NCI-H1436 treated with DMSO at 0.1 percent for 48 hours (cell line): Measurements from ENCODE around the gene TMC8.
A peak's percentile ranks its signal among the peaks of the same experiment; 100 is the strongest.
"Not testable (repeated sequence)": the region's sequence is repeated elsewhere in the genome, so short reads cannot be mapped to it uniquely, and the experiment has no call there.

Experiments used
- DNase-seq: peaks from one replicate; lab custom pipeline; 2025; lab: John Stamatoyannopoulos, UW

TMC8 gene

DNA sequence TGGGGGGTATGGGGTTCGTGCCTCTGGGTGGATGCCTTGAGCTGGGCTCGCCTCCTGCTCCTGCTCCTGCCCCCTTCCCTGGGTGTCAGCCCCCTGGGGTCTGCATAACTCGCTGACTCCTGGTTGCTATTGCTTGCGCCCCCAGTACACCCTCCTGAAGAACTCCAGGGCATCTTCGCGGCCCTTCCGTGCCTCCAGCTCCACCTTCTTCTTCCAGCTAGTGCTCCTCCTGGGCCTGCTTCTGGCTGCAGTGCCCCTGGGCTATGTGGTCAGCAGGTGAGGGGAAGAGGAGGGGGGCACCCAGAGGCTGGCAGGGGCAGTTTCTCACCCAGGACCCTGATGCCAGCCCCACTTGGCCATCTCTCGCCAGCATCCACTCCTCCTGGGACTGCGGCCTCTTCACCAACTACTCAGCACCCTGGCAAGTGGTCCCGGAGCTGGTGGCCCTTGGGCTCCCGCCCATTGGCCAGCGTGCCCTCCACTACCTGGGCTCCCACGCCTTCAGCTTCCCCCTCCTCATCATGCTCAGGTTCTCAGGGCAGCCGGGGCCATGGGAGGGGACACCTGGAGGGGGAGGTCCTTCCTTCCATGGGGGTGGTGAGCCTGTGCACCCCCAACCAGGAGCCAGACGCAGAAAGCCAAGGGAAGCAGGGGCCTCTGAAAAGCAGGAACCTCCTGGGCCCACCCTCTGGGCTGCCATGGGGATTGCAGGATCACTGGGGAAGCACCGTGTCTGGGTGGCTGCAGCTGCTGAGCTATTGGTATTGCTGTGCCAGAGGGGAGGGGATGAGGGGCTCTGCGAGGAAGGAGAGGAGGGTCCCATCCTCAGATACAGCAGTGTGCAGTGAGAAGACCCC lies 7.9 kb downstream of the TMC8 start:
- DNase-seq: no peak

GRCh38 chr17:78139861-78140168 lies 9.2 kb downstream of the TMC8 start:
- not testable (repeated sequence) for DNase-seq

GRCh38 chr17:78140169-78141051 lies 9.8 kb downstream of the TMC8 start:
- DNase-seq: peak; percentile 58

DNA sequence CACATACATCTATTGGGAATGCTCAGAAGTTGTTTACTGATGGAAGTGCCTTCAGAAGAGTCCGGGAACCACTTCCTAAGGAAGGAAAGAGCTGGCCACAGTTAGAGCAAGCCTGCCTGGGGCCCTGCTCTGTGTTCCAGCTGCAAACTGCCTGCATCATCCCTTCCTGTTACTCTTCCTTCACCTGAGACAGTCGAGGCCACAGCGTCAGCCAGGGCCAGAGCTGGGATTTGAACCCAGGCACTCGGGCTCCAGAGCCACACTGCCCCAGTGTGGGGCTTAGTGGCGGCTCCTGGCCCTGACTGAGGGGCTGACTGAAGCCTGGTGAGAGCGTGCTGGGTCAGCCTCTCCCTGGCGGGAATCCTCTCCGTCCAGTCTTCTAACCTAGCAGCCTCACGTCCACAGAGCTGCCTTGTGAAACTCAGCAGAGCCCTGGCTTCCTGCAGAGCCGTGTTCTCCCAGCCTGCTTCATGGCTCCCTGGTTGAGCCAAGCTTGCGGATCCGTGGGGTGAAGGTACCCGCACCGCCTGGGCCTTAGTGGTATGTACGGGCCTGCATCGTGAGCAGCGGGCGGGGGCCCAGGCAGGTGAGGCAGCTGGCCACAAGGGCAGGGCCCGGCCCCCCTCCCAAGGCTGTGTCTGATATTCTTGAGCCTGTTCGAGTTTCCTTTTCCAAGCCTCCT lies 11.0 kb downstream of the TMC8 start:
- no peak for DNase-seq

DNA sequence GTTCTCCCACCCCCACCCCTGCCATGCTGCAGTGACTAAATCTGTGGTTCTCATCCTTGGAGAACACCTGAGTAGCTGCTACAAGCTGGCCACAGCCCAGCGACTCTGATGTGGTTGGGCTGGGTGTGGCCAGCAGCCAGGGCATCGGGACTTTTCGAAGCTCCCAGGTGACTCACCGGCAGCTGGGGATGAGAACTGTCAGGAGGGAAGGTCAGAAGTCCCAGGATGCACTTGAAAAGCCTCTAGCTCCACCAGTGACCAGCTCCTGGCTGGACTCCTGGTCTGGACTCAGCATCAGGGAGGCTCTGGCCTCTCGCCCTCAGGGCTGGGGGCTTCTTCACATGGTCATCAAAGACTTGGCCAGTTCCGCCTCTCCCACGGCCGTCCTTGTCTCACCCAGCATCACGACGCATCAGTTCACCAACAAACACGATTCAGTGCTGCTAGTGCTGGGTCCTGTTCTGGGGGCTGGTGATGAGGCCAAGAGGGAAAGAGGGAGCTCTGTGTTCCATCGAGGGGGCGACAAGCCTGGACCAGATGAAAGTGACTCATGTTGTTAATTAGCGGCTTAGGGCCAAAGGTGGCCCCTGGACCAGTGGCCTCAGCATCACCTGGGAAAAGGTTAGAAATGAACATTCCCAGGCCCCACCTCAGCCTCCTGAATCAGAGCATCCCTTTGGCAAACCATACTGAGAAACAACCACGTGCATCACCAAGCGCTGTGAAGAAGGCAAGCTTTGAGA lies 11.7 kb downstream of the TMC8 start:
- DNase-seq: no peak

- DNase-seq: no peak
Observed at GRCh38 chr17:78143214-78144146, 12.9 kb downstream of the TMC8 start.

- DNase-seq: no peak
Observed at GRCh38 chr17:78144147-78144719, 13.7 kb downstream of the TMC8 start.

GRCh38 chr17:78144736-78145641 lies 14.4 kb downstream of the TMC8 start:
- DNase-seq: no peak

DNA sequence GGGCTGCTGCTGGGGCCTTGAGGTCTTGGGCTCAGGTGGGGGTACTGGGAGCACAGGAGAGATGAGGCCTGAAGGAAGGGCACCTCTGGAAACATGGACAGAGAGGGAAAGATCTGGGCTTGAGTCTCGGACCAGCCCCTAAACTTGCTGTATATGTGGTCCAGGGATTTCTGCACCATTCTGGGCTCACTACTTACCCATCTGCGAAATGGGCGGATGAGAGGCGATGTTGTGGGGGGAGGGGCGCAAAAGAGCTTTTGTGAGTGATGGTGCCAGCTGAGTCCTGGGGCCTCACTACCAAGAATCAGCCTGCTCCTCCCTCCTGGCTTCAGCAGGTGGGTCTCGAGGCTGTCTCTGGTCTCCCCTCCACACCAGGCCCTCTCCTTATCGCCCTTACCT lies 15.9 kb downstream of the TMC8 start:
- DNase-seq: no peak

- no peak for DNase-seq
Observed at GRCh38 chr17:78146881-78147280, 16.3 kb downstream of the TMC8 start.

- no peak for DNase-seq
Observed at GRCh38 chr17:78147315-78147998, 16.9 kb downstream of the TMC8 start.

DNA sequence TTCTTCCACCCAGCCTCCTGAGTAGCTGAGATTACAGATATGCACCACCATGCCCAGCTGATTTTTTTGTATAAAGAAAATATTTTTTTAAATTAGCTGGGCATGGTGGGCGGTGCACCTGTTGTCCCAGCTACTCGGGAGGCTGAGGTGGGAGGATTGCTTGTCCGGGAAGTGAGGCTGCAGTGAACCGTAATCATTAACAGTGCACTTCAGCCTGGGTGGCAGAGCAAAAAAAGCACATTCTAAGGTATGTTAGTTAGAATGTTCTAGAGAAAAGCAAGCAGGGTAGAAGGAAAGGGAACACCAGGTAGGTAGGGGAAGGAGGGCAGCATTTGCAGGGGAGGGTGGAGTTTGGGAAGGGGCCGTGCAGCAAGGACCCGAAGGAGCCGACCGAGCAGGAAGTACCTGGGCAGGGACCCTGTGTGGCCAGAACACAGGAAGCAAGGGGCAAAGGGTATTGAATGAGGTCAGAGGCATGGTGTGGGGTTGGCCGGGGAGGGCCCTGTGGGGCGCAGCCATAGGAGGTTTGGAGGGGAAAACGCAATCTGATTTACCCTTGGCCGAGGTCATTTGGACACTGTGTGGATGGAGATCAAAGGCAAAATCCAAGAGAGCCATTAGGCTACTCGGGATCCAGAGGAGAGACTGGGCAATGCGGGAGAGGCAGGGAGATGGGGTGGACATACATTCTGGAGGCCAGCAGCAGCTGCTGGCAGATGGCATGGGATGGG lies 17.9 kb downstream of the TMC8 start:
- no peak for DNase-seq

DNA sequence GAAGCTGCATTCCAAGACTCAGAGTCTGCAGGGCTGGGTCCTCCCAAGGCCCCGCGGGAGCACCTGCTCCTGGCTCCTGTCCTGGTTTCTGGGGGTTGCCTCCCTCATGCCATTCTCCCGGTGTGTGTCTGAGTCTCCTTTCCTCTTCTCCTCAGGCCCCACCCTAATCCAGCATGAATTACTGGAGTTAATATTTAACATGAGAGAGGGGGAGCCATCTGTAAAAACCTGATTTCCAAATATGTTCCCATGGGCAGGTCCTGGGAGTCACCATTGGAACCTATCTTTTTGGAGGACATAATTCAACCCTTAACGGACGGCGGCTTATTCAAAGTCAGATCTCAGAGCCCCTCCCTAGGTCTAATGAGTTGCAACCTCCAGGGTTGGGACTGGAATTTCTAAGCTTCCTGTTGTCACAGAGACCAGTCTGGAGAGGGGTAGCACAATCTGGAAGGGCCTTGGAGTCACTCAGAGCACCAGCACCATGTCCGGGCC lies 21.0 kb downstream of the TMC8 start:
- no peak for DNase-seq

DNA sequence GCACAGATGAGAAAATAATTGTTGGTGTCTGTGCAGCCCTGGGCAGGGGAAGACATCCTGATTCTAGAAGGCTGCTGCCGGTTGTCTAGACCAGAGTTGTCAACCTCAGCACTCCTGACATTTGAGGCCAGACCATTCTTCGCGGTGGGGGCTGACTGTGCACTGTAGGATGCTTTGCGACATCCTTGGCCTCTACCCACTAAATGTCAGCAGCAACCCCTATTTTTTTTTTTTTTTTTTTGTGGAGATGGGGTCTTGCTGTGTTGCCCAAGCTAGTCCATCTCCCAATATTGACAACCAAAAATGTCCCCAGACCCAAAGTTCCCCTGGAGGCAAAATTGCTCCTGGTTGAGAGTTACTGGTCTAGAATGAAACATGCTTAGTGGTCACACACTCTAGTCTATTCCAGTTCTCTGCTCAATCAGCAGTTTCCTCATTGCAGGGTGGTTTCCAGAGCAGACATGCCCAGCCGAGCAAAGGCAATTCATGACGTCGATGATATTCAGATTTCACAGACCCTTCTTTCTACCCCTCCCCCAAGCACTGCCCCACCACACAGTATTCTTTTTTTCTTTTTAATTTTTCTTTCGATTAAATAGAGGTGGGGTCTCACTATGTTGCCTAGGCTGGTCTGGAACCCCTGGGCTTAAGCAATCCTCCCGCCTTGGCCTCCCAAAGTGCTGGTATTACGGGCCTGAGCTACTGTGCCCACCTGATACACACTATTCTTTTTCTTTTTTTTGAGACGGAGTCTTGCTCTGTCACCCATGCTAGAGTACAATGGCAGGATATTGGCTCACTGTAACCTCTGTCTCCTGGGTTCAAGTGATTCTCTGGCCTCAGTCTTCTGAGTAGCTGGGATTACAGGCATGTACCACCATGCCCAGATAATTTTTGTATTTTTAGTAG lies 24.6 kb downstream of the TMC8 start:
- no peak for DNase-seq

GRCh38 chr17:78159575-78160158 lies 29.1 kb downstream of the TMC8 start:
- DNase-seq: no peak
